Measurements from ENCODE around the gene CTPS2. TPM values are rescaled to one million over a fixed set of nuclear protein-coding genes. Genes with fewer than 3 reads are reported as not detected.
"Not testable (repeated sequence)": the region's sequence is repeated elsewhere in the genome, so short reads cannot be mapped to it uniquely, and the experiment has no call there.

The CTPS2 gene
- total RNA-seq = 2.9 TPM

- Histone ChIP-seq H3K4me1 (ENCODE audit: insufficient read depth, low read length) (peaks cover 4% of the 10 kb centered on the region), H3K27me3 (ENCODE audit: insufficient read depth, low read length) (no peaks in the 10 kb centered on the region), H3K4me3 (ENCODE audit: low read length) (peak within 1 kb of the TSS; percentile 51), H3K9me3 (ENCODE audit: low read depth, low read length) (no peaks in the 10 kb centered on the region)
Measured at GRCh38 chrX:16712548-16713155, at the start of gene CTPS2. CTPS2 (minus strand) TSS chrX:16712669; CDS start chrX:16702902, 9,767 bp downstream.

DNA sequence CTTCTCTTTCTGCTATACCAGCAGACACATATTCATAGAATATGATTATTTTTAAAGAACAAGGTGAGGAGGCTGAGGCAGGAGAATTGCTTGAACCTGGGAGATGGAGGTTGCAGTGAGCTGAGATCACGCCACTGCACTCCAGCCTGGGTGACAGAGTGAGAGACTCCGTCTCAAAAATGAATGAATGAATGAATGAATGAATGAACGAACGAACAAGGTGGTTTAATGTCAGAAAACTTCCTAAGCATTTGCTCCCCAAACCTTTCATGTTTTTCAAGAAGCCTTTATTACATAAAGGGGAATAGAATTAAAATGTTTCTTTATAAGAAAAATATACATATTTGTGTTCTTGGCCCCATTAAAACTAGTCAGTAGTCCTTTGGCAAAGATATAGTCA is 49.0 kb upstream of the CTPS2 start:
- H3K4me1 ChIP-seq (ENCODE audit: insufficient read depth, low read length); H3K9me3 ChIP-seq (ENCODE audit: low read depth, low read length); H3K27me3 ChIP-seq (ENCODE audit: insufficient read depth, low read length); H3K4me3 ChIP-seq (ENCODE audit: low read length): not testable (repeated sequence)

GRCh38 chrX:16756724-16757123 is 44.3 kb upstream of the CTPS2 start:
- Histone ChIP-seq H3K4me1 (ENCODE audit: insufficient read depth, low read length) (no peaks in the 10 kb centered on the region), H3K27me3 (ENCODE audit: insufficient read depth, low read length) (no peaks in the 10 kb centered on the region), H3K4me3 (ENCODE audit: low read length) (no peak overlapping the region), H3K9me3 (ENCODE audit: low read depth, low read length) (no peaks in the 10 kb centered on the region)

- Histone ChIP-seq H3K4me3 (ENCODE audit: low read length) (no peak overlapping the region), H3K9me3 (ENCODE audit: low read depth, low read length) (no peaks in the 10 kb centered on the region), H3K27me3 (ENCODE audit: insufficient read depth, low read length) (no peaks in the 10 kb centered on the region), H3K4me1 (ENCODE audit: insufficient read depth, low read length) (no peaks in the 10 kb centered on the region)
Measured at GRCh38 chrX:16754019-16754418, 41.5 kb upstream of the CTPS2 start.

DNA sequence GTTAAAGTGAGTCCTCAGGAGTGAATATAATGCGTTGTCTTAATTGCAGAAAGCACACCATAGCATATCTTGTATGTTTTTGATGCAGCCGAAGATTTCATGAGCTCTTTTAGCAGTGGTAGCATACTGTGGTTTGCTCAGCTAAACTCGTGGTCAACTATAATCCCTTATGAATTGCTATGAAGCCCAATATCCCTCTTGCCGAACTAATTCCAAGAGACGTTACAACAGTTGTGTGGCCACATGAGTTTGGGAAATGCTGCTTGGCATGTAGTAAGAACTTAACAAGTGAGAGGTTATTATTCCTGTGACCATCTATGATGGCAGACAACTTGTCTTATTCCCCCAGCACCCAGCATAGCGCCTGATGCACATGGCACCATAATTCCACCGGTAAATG is 37.7 kb upstream of the CTPS2 start:
- Histone ChIP-seq H3K9me3 (ENCODE audit: low read depth, low read length) (no peaks in the 10 kb centered on the region), H3K4me1 (ENCODE audit: insufficient read depth, low read length) (no peaks in the 10 kb centered on the region), H3K27me3 (ENCODE audit: insufficient read depth, low read length) (no peaks in the 10 kb centered on the region), H3K4me3 (ENCODE audit: low read length) (no peak overlapping the region)

DNA sequence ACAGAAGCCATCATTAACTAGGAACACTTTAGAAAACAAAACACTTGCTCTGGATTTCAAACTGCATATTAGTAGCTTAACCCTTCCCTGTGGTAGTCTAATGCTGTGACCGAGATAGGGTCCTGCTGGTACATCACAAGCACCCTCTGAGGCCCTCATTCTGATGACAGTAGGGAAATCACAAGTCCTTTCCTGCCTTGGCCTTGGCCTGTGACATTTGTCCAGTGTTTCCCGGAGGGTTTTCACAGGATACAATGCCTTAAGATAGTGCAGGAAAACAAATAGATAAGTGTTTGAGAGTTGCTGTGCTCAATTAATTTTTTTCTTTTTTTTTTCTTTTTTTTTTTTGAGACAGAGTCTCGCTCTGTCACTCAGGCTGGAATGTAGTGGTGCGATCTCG is 36.0 kb upstream of the CTPS2 start:
- H3K27me3 ChIP-seq (ENCODE audit: insufficient read depth, low read length) = no peaks in the 10 kb centered on the region
- no peaks in the 10 kb centered on the region for H3K4me1 ChIP-seq (ENCODE audit: insufficient read depth, low read length)
- no peak overlapping the region for H3K4me3 ChIP-seq (ENCODE audit: low read length)

DNA sequence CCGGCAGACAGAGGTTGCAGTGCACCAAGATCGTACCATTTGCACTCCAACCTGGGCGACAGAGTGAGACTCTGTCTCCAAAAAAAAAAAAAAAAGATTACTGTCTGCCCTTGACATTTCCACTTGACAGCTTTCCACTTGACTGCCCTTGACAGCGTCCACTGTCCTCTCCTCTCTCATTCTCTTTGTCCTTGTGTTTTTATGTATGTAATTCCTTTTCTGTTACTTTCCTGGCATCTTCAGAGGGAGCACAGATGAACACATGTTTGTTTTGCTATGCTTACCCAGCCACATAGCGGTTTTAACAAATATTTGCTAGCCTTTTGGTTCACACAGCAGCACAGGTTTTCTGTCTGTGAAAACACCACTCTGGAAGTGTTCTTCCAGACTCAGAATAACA is 33.2 kb upstream of the CTPS2 start:
- H3K4me1 ChIP-seq (ENCODE audit: insufficient read depth, low read length) = no peaks in the 10 kb centered on the region
- H3K9me3 ChIP-seq (ENCODE audit: low read depth, low read length) = no peaks in the 10 kb centered on the region
- H3K27me3 ChIP-seq (ENCODE audit: insufficient read depth, low read length) = no peaks in the 10 kb centered on the region
- no peak overlapping the region for H3K4me3 ChIP-seq (ENCODE audit: low read length)

More for the DNA sequence above, 36.0 kb upstream of the CTPS2 start:
- no peaks in the 10 kb centered on the region for H3K9me3 ChIP-seq (ENCODE audit: low read depth, low read length)

- H3K4me3 ChIP-seq (ENCODE audit: low read length) = no peak overlapping the region
- no peaks in the 10 kb centered on the region for H3K9me3 ChIP-seq (ENCODE audit: low read depth, low read length)
- H3K4me1 ChIP-seq (ENCODE audit: insufficient read depth, low read length) = no peaks in the 10 kb centered on the region
- H3K27me3 ChIP-seq (ENCODE audit: insufficient read depth, low read length) = no peaks in the 10 kb centered on the region
Measured at GRCh38 chrX:16745102-16745501, 32.6 kb upstream of the CTPS2 start.

DNA sequence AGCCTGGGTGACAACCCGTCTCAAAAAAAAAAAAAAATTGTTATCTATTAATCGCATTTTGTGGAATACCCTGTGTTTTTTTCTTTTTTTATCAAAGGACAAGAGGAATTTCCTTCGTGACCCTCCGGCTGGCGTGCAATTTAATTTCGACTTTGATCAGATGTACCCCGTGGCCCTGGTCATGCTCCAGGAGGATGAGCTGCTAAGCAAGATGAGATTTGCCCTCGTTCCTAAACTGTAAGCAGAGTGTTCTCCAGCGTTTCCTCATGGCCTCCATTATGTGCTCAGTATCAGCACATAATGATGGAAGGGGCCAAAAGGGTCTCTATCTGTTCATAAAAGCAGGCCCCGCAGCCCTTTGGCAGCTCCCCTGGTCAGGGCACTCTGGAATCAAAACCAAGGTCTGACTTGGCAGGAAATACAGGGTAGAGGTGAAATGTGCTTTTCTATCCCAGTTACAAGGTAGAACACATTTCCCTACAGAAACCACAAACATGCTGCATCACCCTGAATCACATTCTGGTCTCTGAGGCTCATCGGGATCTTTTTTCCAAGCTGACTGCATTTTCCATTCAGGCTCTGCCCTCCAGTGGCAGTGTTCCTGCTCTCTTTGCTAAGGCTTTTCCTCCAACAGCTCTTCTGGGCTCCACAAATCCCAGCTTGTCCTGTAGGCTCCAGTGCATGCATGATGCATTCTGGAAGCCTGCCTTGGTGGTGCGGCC is 31.3 kb upstream of the CTPS2 start:
- H3K4me1 ChIP-seq (ENCODE audit: insufficient read depth, low read length) = no peaks in the 10 kb centered on the region
- no peaks in the 10 kb centered on the region for H3K27me3 ChIP-seq (ENCODE audit: insufficient read depth, low read length)
- no peaks in the 10 kb centered on the region for H3K9me3 ChIP-seq (ENCODE audit: low read depth, low read length)
- H3K4me3 ChIP-seq (ENCODE audit: low read length) = no peak overlapping the region

DNA sequence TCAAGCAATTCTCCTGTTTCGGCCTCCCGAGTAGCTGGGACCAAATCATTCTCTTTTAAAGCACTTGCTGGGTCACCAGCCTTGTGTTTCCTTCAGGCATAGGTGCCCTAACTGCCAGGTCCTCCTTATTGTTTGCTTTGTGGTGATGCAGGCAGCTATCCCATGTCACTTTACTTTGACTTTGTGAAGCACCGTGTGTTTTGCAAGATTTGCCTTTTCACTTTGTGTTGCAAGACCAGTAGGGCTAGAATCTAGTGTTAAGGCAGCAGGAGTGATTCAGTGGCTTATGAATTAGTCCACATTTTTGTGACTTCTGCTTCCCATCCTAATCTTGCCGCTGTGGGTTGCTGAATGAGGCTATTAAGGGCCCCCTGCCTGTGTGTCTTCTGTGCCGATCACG is 27.1 kb upstream of the CTPS2 start:
- H3K9me3 ChIP-seq (ENCODE audit: low read depth, low read length) = no peaks in the 10 kb centered on the region
- H3K27me3 ChIP-seq (ENCODE audit: insufficient read depth, low read length) = no peaks in the 10 kb centered on the region
- H3K4me1 ChIP-seq (ENCODE audit: insufficient read depth, low read length) = no peaks in the 10 kb centered on the region

GRCh38 chrX:16737024-16737423 is 24.6 kb upstream of the CTPS2 start:
- H3K9me3 ChIP-seq (ENCODE audit: low read depth, low read length) = no peaks in the 10 kb centered on the region
- no peaks in the 10 kb centered on the region for H3K4me1 ChIP-seq (ENCODE audit: insufficient read depth, low read length)
- H3K4me3 ChIP-seq (ENCODE audit: low read length) = no peak overlapping the region
- H3K27me3 ChIP-seq (ENCODE audit: insufficient read depth, low read length) = no peaks in the 10 kb centered on the region

More for the DNA sequence above, 27.1 kb upstream of the CTPS2 start:
- H3K4me3 ChIP-seq (ENCODE audit: low read length) = no peak overlapping the region

GRCh38 chrX:16733013-16733412 is 20.5 kb upstream of the CTPS2 start:
- Histone ChIP-seq H3K4me1 (ENCODE audit: insufficient read depth, low read length) (no peaks in the 10 kb centered on the region), H3K9me3 (ENCODE audit: low read depth, low read length) (no peaks in the 10 kb centered on the region), H3K4me3 (ENCODE audit: low read length) (no peak overlapping the region), H3K27me3 (ENCODE audit: insufficient read depth, low read length) (no peaks in the 10 kb centered on the region)

GRCh38 chrX:16730450-16730849 is 18.0 kb upstream of the CTPS2 start:
- Histone ChIP-seq H3K4me1 (ENCODE audit: insufficient read depth, low read length) (no peaks in the 10 kb centered on the region), H3K9me3 (ENCODE audit: low read depth, low read length) (no peaks in the 10 kb centered on the region), H3K4me3 (ENCODE audit: low read length) (no peak overlapping the region), H3K27me3 (ENCODE audit: insufficient read depth, low read length) (no peaks in the 10 kb centered on the region)

GRCh38 chrX:16727637-16728036 is 15.2 kb upstream of the CTPS2 start:
- no peak overlapping the region for H3K4me3 ChIP-seq (ENCODE audit: low read length)
- H3K27me3 ChIP-seq (ENCODE audit: insufficient read depth, low read length) = no peaks in the 10 kb centered on the region
- no peaks in the 10 kb centered on the region for H3K4me1 ChIP-seq (ENCODE audit: insufficient read depth, low read length)
- H3K9me3 ChIP-seq (ENCODE audit: low read depth, low read length) = no peaks in the 10 kb centered on the region

DNA sequence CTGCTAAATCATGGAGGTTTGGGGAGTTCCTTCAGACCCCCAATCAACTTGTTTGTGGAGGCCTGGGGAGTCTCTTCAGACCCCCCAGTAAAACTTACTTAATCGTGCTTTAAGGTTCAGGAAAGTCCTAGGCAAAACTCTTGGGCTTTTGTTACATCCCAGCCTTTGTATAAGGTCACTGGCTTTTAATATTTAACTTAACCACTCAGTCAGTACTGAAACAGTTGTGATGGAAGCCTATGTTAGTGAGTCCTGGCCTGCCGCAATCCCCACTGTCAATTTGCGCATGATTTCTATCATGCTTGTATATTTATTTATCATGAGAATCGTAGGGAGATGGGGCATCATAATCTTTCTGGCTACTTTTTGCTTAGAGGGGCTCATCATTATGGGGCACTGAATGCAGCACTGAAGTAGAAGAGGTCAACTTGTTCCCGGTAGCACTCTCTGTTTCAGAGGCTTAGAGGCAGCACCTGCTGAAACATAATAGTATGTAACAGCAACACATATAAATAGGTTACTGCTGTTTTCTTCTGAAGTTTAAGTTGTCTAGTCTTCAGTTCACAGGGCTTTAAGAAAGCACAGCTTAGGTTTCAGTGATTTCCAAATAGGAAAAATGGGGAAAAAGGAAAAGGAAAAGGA is 14.0 kb upstream of the CTPS2 start:
- H3K27me3 ChIP-seq (ENCODE audit: insufficient read depth, low read length); H3K9me3 ChIP-seq (ENCODE audit: low read depth, low read length); H3K4me1 ChIP-seq (ENCODE audit: insufficient read depth, low read length); H3K4me3 ChIP-seq (ENCODE audit: low read length): not testable (repeated sequence)

DNA sequence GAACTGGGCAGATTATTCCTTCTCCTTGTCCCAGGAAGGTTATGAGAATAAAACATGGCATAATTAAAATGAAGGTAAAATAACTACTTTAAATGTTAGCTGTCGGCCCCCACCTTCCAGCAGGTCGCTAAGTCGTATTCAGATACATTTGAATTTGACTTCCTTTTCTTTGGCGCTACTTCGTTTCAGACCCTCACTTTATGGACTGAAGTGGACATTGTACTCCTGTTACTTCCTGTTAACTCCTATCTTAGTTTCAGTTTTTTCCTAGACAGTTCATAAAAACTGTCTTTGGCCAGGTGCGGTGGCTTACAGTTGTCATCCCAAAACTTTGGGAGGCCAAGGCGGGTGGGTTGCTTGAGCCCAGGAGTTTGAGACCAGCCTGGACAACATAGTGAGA is 12.6 kb upstream of the CTPS2 start:
- Histone ChIP-seq H3K27me3 (ENCODE audit: insufficient read depth, low read length) (no peaks in the 10 kb centered on the region), H3K4me3 (ENCODE audit: low read length) (no peak overlapping the region), H3K9me3 (ENCODE audit: low read depth, low read length) (no peaks in the 10 kb centered on the region), H3K4me1 (ENCODE audit: insufficient read depth, low read length) (peaks cover 8% of the 10 kb centered on the region)
